Natural killer cell (primary cell): ENCODE results near the gene HEATR1. TPM values are rescaled to one million over a fixed set of nuclear protein-coding genes. Genes with fewer than 3 reads are reported as not detected.
"Not testable (repeated sequence)": the region's sequence is repeated elsewhere in the genome, so short reads cannot be mapped to it uniquely, and the experiment has no call there.

Experiments used
- ATAC-seq, 3 donors: fragments of 150-1000 bp in 2 of 3; fragments of 200-7000 bp in 1 of 3; cut with Tn5 transposase; 1 replicate in 1 of 3; 2 replicates in 2 of 3; pipeline ENCODE4 v1.10.0; 2021; ENCODE audit warnings: mild to moderate bottlenecking in 2 of 3, moderate library complexity in 2 of 3
- DNase-seq, 2 donors: peaks; one replicate each; pipeline versions ENCODE4 v3.0.0 to v3.0.0-alpha.2; 2013 to 2021; ENCODE audit warnings: mixed read lengths in 1 of 2
- H3K27ac ChIP-seq: one replicate; pipeline ENCODE4 v1.5.1; 2013; ENCODE audit warnings: mild to moderate bottlenecking, low read length
- H3K27me3 ChIP-seq: one replicate; pipeline ENCODE4 v1.6.1; 2013; ENCODE audit warnings: low read length; ENCODE audit not compliant: control insufficient read depth, insufficient read depth
- H3K36me3 ChIP-seq: one replicate; pipeline ENCODE4 v1.6.1; 2013; ENCODE audit warnings: low read length; ENCODE audit not compliant: control insufficient read depth, insufficient read depth
- H3K4me1 ChIP-seq: one replicate; pipeline ENCODE4 v1.6.1; 2013; ENCODE audit warnings: low read length; ENCODE audit not compliant: control insufficient read depth, insufficient read depth
- H3K4me3 ChIP-seq: one replicate; pipeline ENCODE4 v1.5.1; 2013; ENCODE audit warnings: low read length
- H3K9me3 ChIP-seq: one replicate; pipeline ENCODE4 v1.6.1; 2013; ENCODE audit warnings: low read length; ENCODE audit not compliant: control insufficient read depth, insufficient read depth
- H3K27ac Mint-ChIP-seq, 2 donors: one replicate each; pipeline ENCODE4 v1.8.0; 2022; ENCODE audit warnings: mild to moderate bottlenecking in 2 of 2, mixed read lengths in 2 of 2, moderate library complexity in 1 of 2
- H3K27me3 Mint-ChIP-seq, 2 donors: one replicate each; pipeline ENCODE4 v1.8.0; 2022; ENCODE audit warnings: low read depth in 2 of 2, mixed read lengths in 2 of 2
- H3K36me3 Mint-ChIP-seq: one replicate; pipeline ENCODE4 v1.8.0; 2022; ENCODE audit warnings: mixed read lengths
- H3K4me1 Mint-ChIP-seq, 2 donors: one replicate each; pipeline ENCODE4 v1.8.0; 2022; ENCODE audit warnings: mixed read lengths in 2 of 2
- H3K4me3 Mint-ChIP-seq: one replicate; pipeline ENCODE4 v1.8.0; 2022; ENCODE audit warnings: mild to moderate bottlenecking, moderate library complexity, mixed read lengths
- H3K9me3 Mint-ChIP-seq, 2 donors: one replicate each; pipeline ENCODE4 v1.8.0; 2022; ENCODE audit warnings: mixed read lengths in 2 of 2
- WGBS: methylation state at CpG from one replicate; pipeline ENCODE4 v1.1.7; 2013; ENCODE audit warnings: missing lambda C conversion rate; ENCODE audit not compliant: insufficient coverage; 5-methylcytosine and 5-hydroxymethylcytosine counted together
- intact Hi-C: fragments of 100-400 bp; cut with micrococcal nuclease; formaldehyde crosslinking; loops from one replicate; pipeline ENCODE4 v1.14.2; 2022
- total RNA-seq, 4 donors: library from RNA; stranded (reverse); fragments of 120-200 nt in 1 of 4; gene quantifications; one replicate each; pipeline versions ENCODE4 v1.2.3 to v1.2.4, GENCODE V29; 2013 to 2022
- TF ChIP-seq, protein P1 (sequence below): fragments of 200-600 bp; IDR thresholded peaks from one replicate; pipeline ENCODE4 v1.8.0; 2022; ENCODE audit warnings: antibody characterized with exemption

HEATR1 gene
- total RNA-seq, 3 donors from 2014 or later (not counting 1 experiment from before 2014, with no cell fraction given) = 29.0 to 43.0 (median 35.3) TPM

DNA sequence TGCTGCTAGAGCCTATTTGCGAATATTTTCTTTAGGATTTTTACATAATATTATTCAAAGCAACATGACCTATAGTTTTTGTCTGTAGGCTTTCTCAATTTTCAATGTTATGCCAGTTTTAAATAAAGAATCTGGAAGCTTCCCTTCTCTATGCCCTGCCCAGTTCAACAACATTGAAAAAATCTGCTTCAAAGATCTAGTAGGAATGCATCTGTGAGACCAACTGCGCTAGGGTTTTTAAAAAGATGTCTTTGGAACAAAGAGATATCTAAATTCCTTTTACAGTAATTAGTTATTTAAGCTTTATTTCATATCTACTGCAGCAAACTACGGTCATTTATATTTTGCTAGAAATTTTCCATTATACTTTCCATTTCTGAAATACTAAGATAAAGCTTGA is 25.7 kb downstream of the HEATR1 start:
- TF ChIP-seq, protein P1, sequence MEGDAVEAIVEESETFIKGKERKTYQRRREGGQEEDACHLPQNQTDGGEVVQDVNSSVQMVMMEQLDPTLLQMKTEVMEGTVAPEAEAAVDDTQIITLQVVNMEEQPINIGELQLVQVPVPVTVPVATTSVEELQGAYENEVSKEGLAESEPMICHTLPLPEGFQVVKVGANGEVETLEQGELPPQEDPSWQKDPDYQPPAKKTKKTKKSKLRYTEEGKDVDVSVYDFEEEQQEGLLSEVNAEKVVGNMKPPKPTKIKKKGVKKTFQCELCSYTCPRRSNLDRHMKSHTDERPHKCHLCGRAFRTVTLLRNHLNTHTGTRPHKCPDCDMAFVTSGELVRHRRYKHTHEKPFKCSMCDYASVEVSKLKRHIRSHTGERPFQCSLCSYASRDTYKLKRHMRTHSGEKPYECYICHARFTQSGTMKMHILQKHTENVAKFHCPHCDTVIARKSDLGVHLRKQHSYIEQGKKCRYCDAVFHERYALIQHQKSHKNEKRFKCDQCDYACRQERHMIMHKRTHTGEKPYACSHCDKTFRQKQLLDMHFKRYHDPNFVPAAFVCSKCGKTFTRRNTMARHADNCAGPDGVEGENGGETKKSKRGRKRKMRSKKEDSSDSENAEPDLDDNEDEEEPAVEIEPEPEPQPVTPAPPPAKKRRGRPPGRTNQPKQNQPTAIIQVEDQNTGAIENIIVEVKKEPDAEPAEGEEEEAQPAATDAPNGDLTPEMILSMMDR = no peak
- WGBS = 100% methylated on average over 1 of the region's 3 CpGs
- DNase-seq = no peak
- Histone ChIP-seq H3K36me3 (peaks cover 66% of the 10 kb centered on the region), H3K4me3 (no peak overlapping the region), H3K9me3 (no peaks in the 10 kb centered on the region), H3K4me1 (no peaks in the 10 kb centered on the region), H3K27me3 (no peaks in the 10 kb centered on the region), H3K27ac (no peak overlapping the region)
- Mint-ChIP-seq H3K36me3 (peaks cover 31% of the 10 kb centered on the region), H3K4me3 (no peak overlapping the region), H3K9me3 (no peaks in the 10 kb centered on the region), H3K27ac (no peak overlapping the region), H3K27me3 (no peaks in the 10 kb centered on the region), H3K4me1 (no peaks in the 10 kb centered on the region)
- ATAC-seq = no peak
- intact Hi-C loops = no loop called here

GRCh38 chr1:236577041-236577440 is 27.3 kb downstream of the HEATR1 start:
- ATAC-seq, H3K4me3 Mint-ChIP-seq, H3K27ac ChIP-seq, H3K27me3 Mint-ChIP-seq, intact Hi-C loops, H3K4me1 ChIP-seq, H3K9me3 Mint-ChIP-seq, H3K27ac Mint-ChIP-seq, H3K4me3 ChIP-seq, DNase-seq, H3K27me3 ChIP-seq, H3K4me1 Mint-ChIP-seq, H3K9me3 ChIP-seq: not testable (repeated sequence)
- 95% methylated on average over 4 of the region's 7 CpGs for WGBS
- H3K36me3 ChIP-seq = peaks cover 69% of the 10 kb centered on the region
- H3K36me3 Mint-ChIP-seq = peaks cover 36% of the 10 kb centered on the region

DNA sequence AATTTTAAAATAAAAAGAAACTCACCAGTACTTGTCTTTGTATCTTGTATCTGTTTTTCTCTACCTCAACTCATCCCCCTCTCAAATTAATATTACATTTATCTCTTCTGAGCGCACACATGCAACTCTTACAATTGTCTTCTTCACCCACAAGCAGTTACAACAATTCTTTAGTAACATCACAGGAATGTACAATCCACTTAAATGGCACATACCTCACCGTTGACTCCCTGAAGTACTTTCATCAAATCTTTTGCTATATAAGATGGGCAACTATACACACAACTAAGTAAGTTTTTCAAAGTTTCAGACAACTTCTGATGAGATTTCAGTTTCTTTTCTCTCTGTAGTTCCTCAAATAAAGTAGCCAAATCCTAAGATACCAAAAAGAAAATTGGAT is 28.3 kb downstream of the HEATR1 start:
- Histone ChIP-seq H3K27me3 (no peaks in the 10 kb centered on the region), H3K36me3 (peaks cover 77% of the 10 kb centered on the region), H3K9me3 (no peaks in the 10 kb centered on the region), H3K4me1 (no peaks in the 10 kb centered on the region), H3K27ac (no peak overlapping the region), H3K4me3 (no peak overlapping the region)
- H3K27ac Mint-ChIP-seq = no peak overlapping the region
- peaks cover 37% of the 10 kb centered on the region for H3K36me3 Mint-ChIP-seq
- intact Hi-C loops = no loop called here
- TF ChIP-seq, protein P1 = no peak
- no peaks in the 10 kb centered on the region for H3K9me3 Mint-ChIP-seq
- WGBS = 71% methylated on average over 2 of the region's 2 CpGs
- no peaks in the 10 kb centered on the region for H3K27me3 Mint-ChIP-seq
- H3K4me3 Mint-ChIP-seq = no peak overlapping the region
- no peak for DNase-seq
- ATAC-seq = no peak
- H3K4me1 Mint-ChIP-seq = no peaks in the 10 kb centered on the region

DNA sequence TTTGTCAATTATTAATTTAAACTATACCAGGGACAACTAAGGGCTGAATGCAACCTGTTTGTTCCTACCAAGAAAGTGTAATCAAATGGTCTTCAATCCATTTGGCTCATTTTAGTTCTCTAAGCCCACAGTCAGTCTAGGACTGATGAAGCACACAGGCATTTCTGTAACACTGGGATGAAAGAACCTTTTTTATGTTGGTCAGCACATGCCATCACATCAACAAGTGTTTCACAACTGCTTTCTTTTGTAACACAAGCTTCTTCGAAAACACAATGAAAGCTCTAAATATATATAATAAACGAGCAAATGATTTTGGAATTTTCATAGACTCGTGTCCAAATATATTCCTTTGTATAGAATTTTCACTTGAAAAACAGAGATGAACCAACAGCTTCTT is 28.8 kb downstream of the HEATR1 start:
- ATAC-seq (no peak), DNase-seq (no peak)
- no peaks in the 10 kb centered on the region for H3K27me3 ChIP-seq
- Mint-ChIP-seq H3K4me3 (no peak overlapping the region), H3K9me3 (no peaks in the 10 kb centered on the region), H3K27me3 (no peaks in the 10 kb centered on the region), H3K27ac (no peak overlapping the region), H3K4me1 (no peaks in the 10 kb centered on the region), H3K36me3 (peaks cover 37% of the 10 kb centered on the region)
- no peak overlapping the region for H3K27ac ChIP-seq
- H3K4me1 ChIP-seq = no peaks in the 10 kb centered on the region
- no peak overlapping the region for H3K4me3 ChIP-seq
- intact Hi-C loops = no loop called here
- peaks cover 80% of the 10 kb centered on the region for H3K36me3 ChIP-seq
- TF ChIP-seq, protein P1 = no peak
- no peaks in the 10 kb centered on the region for H3K9me3 ChIP-seq
- WGBS = 100% methylated on average over 3 of the region's 3 CpGs
